ENCODE results near the gene UVRAG.

UVRAG gene

DNA sequence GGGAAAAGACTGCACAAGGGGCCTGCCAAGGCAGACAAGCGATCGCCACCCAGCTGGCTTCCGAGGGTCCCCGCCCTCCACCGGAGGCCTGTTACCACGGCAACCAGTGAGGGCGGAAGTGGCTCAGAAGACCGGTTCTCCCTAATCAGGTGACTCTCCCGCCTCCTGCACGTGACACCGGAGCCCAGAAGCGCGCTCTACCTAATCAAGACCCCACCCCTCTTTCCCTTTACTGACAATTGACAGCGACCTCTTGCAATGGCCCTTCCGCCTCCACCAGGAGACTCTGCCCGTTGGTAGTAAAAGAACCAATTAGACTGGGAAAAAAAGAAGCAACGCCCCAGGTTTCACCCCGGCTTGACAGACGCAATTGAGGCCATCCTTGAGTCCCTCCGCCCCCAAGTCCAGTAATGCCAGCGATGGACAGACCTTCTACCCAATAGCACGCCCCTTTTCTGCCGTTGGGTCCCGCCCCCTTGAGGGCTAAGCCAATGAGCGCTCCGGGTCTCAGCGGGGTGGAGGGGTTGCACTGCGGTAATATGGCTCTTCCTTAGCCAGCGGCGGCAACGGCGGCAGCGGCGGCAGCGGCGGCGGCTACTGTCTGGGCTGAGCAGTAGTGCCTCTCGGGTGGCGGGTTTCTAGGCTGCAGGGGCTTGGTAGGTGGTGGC, at the start of gene UVRAG:
UVRAG (plus strand) TSS at position 534 of the 668 bp plus-strand sequence. CDS start 198 bp downstream, outside the sequence.
- DNase-seq (ENCODE audit: low read depth): peak; percentile 99

DNA sequence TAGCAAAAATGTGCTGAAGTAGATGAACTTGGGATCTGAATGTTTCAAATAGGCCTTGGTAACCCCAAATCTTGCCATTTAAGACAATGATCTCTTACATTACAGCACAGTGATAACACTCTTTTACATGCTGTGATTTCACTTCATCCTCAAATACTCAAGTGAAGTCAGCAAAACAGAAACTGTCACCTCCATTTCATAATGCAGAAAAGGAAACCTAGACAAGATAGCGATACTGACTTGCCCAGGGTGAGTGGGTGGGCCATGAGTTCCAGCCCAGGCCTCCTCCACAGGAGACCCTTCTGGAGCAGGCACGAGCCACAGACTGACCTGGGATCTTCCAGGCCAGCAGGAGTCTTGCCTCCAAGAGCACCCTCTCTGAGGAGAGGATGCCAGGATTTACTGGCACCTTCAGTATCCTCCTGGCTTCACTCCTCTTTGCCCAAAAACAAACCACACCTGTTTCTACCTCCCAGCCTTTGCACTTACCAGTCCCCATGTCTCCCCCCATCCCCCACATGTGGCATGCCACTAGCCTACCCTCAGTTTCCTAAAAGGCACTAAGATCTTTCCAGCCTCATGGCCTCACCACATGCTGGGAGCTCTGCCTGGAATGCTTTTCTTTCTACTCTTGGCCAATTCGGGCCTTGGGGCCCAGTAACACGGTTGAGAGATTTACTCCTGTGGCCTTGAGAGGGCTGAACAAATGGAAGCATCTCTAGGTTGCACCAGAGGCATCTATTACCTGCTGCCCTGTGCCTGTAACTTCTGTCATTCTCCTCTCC, 48.4 kb upstream of the UVRAG start:
- no peak for DNase-seq (ENCODE audit: low read depth)

DNA sequence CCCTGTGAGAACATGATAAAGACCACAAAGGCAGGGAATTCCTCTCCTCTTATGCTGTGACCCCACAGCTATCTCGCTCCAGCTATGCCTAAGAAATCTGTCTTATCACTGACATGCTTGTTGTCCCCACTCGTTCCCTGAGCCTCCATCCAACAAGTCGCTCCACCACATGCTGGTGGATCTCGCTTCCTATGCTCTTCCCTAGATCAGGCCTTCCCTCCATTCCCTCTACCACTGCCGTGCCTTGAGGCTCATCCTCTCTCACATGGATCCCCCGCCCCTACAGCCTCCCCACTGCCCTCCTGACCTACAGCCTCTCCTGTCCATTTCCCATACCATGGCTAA, 47.8 kb upstream of the UVRAG start:
- DNase-seq (ENCODE audit: low read depth): no peak

- no peak for DNase-seq (ENCODE audit: low read depth)
Observed at GRCh38 chr11:75767793-75768111, 47.3 kb upstream of the UVRAG start.

- DNase-seq (ENCODE audit: low read depth): peak; percentile 67
Observed at GRCh38 chr11:75768112-75768908, 46.7 kb upstream of the UVRAG start, which contains the start of gene DGAT2. Gene DGAT2, plus strand, starts transcription at chr11:75768778. Its CDS starts 214 bp downstream, at chr11:75768992.

GRCh38 chr11:75768909-75769771, 45.9 kb upstream of the UVRAG start:
- DNase-seq (ENCODE audit: low read depth): no peak

DNA sequence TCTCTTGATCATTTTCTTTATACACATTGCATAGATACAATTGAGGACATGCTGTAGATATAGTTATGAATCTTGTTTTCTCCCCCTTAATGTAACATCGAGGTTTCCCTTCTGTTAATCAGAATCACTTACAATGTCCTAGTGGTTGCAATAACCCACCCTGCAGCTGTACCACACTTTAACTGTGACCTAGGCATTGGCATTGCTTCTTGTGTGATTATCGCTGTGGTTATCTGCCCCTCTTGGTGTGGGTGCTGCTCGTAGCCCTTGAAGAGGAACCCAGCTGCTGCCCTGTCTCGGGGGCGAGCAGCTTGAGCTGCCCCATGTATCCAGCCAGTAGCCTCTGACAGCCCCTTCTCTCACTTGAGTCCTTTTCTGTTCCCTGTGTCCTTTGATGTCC, 44.9 kb upstream of the UVRAG start:
- no peak for DNase-seq (ENCODE audit: low read depth)

- no peak for DNase-seq (ENCODE audit: low read depth)
Observed at GRCh38 chr11:75771646-75772410, 43.2 kb upstream of the UVRAG start.

DNA sequence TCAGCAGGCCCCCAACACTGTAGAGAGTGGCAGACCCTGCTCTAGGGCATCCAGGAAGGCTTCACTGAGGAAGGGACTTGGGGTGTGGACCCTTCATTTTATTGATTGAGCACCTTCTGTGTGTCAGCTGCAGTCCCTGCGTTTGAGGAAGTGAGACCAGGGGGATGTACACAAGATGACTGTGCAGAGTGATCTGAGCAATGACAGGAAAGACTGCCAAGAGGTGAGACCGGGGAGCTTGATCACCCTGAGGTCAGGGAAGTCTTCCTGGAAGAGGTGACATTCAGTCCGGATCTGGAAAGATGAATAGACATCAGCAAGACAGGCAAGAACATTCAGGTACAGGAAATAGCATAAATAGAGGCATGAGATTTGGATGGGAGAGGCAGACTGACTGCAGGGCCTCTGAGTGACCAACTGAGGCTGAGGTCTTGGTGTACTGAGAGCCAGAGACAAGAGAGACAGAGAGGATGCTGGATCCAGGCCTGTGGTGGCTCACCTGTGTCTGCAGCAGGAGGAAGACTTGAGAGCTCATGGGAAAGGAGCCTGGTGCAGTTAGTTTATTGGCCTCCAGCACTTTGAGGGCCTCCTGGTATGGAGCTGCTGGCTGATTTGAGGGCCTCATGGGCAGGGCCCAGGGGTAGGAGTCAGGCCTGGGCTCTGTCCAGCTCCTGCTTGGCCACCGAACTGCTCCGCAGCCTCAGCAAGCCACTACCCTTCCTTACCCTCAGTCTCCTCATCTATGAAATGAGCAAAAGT, 41.2 kb upstream of the UVRAG start:
- DNase-seq (ENCODE audit: low read depth): no peak

- DNase-seq (ENCODE audit: low read depth): no peak
Observed at GRCh38 chr11:75775056-75775455, 40.0 kb upstream of the UVRAG start.

DNA sequence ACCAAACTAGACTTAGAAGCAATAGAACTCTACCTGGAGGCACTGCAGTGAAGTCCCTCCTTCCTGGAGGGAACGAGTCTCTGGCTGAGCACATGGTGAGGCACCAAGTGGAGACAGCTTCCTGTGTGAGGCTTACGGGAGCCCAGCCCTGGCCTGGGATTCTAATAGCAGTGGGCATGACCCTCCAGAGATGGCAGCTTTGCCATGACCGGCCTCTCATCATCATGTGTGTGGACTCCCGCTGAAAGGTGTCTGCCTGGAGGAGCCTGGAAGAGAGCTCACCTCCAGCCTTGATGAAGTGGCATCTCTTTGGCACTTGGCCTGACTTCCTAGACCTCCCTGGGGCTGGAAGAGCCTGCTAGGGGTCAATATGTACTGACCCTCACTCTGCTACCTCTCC, 38.5 kb upstream of the UVRAG start:
- DNase-seq (ENCODE audit: low read depth): no peak

DNA sequence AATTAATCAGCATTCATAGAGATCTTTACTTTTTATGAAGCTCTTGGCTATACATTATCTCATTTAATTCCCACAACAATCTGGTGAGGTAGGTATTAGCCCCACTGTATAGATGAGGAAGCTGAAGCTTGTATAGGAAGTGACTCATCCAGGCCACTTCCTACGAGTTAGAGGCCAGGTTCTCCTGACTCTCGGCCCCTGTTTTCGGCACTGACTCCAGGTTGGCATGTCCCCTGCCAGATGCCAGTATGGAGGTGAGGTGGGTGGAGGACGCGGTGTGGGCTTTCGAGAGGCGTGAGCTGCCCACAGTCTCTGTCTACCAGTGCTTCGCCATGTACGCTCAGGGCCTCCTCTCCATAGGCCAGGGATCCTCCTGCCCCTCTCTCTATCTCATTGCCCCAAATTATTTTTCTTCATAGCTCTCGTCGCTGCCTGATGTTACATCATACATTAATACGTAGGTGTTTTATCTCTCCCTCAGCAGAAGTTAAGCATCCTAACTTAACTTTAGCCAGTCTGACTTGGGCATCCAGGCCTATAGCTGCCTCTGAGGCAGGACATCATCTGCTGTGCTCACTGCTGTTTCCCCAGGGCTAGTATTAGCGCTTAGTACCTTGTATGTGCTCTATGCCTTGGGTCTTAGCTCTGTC, 37.4 kb upstream of the UVRAG start:
- DNase-seq (ENCODE audit: low read depth): no peak

DNA sequence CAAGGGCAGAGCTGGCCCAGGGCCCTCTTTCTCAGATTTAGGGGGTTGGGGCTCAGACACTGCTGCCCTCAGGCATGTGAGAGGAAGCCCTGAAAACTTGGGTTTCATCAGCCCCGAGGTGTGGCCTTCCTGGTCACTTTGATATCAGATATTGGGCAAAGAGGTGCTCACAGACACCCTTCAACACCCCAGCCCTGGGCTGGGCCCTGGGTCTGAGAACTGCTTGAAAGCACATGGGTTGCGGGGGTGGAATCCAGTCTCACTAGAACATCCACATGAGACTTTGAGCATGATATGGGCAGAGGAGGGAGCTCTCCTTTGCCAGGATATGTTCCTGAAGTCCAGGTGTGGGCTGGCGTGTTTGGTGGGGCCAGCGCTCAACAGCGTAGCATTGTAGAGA, 36.0 kb upstream of the UVRAG start:
- no peak for DNase-seq (ENCODE audit: low read depth)

DNA sequence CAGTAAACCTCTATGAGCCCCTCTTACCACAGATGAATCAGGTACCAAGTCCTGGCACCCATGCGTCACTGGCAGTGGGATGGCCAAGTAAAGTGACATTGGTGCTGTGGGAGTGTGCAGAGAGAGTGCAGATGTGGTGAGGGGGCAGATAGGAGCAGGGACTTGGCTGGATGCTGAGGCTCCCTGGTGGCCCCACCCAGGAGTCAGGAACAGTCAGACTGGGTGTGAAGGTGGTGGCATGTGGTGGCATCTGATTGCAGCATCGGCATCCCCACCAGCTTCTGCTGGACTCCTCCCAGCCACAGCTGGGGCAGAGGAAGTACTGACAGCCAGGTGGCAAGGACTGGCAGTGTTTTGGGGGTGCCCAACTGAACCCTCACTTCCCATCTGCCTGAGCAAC, 35.0 kb upstream of the UVRAG start:
- DNase-seq (ENCODE audit: low read depth): no peak

- no peak for DNase-seq (ENCODE audit: low read depth)
Observed at GRCh38 chr11:75780888-75781287, 34.1 kb upstream of the UVRAG start.

DNA sequence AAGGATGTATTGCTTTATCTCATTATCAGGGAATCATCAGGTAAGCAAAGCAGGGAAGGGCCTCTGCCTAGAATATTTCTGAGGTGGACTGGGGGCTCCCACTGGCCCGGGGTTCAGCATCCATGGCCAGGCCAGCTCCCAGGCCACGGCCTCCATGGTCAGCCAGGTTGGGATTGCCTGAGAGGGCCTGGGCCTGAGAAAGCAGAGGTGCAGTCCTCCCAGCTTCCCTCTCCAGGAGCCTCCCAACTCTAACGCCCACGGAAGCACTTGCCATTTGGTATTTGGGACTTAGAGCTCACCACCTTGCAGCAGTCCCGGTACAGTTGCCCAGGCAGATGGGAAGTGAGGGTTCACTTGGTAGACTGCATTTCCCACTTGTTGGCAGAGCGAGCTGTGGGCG, 33.7 kb upstream of the UVRAG start:
- DNase-seq (ENCODE audit: low read depth): no peak

DNA sequence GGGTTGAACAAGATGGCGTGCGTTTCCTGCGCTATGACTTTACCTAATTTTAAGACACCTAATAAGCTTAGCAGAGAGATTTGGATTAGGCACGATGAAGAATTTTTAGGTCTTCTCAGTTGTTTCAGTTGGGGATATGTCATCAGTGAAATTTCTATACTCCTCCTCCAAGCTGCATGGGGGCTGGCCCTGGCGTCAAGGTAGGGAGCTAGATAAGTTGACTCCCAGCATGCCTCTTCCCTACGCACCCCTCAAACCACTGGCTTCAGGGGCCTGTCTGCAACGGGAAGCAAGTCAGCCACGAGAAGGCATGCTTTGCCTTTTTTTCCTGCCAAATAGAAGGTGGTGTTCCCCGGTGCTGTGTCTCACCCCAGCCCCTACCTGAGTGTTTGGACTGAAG, 33.2 kb upstream of the UVRAG start:
- no peak for DNase-seq (ENCODE audit: low read depth)

DNA sequence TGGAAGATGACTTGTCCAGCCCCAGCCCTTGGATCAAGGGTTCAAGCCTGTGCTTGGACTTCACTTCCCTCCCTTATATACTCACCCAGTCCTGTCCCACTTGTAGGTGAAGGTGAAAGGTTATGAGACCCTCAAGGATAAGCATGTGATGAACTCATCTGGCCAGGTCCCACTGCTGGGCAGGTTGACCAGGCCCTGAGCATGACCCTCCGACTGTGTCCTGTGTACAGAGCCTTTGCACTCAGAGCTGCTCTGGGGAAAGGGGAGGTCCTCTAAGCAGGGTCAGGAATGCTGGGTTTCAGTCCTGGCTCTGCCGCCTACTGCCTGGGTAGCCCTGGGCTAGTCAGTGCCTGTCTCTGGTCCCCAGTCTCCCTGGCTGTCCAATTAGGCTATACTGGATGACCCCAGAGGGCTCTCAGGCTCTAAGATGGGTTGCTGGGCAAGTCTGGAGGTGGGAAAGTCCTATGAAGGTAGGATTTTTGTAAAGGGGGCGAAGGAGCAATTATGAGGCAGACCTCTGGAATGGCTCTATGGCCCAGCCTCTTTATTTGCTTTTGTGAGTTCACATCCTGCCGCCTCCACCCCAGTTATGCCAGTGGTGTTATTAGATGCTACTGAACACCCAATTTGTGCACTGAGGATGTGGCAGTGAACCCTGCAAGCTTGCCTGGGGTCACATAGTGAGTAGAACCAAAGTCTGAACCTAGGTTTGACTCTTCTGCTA, 32.3 kb upstream of the UVRAG start:
- DNase-seq (ENCODE audit: low read depth): no peak

DNA sequence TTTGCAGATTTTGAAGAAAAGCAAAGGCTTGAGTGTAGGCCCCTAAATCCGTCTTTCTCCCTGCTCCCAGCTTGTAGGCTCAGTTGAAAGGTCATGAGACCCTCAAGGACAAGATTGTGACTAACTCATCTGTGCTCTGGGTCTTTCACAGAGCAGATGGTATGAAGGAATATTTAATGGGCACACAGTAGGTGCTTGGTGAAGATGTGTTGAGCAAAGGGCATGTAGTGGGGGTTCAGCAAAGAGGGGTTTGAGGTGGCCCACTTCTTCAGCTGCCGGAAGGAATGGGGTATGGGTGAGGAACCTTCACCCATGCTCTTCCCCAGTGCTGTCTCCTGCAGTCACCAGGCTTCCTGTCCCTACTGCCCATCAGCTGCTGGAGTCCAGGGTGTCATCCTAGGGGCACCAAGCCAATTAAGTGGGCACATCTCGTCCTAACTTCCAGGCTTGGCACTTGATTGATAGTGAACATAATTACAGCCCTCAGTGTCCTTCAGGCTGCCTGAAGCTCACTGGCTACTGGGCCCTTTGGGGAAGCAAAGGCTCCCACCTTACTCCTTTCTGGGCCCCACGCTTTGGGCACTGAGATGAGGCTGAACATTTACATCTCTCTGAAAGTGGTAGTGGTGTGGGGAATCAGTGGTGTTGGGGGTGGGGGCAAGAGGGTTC, 31.5 kb upstream of the UVRAG start:
- DNase-seq (ENCODE audit: low read depth): no peak
